ENCODE measurements around the gene ZNF280B. TPM values are rescaled to one million over a fixed set of nuclear protein-coding genes. Genes with fewer than 3 reads are reported as not detected.

The ZNF280B gene
- total and polyA plus RNA-seq, 10 of the 15 experiments (the other 5 are each of a cell fraction or from before 2014, with no cell fraction given) = 0.28 to 2.2 (median 1.1) TPM

DNA sequence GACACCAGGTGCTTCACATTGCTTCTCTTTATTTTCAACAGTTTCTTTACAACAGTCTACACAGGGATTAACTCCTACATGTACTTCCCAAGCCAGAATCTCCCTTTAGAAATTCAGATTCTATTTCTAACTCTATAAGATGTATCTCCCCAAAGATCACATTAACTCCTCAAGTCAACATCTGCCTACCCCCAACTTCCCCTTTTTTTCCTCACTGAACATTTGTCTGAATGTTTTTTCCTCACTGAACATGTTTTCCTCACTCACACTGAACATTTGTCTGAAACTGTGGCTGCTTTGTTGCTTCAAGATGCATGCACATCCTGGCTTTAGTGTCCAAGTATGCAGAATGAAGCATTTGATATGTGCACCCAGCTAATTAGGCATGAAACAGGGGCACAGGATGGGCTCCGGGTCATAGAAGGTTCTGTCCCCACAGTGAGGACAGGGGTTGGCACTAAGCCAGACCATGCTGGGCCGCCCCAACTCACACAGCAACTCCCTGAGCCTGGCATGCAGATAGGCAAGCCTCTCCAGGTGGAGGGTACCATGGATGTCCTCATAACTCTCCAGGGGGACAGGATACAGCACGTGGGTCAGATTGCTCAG is 39.3 kb upstream of the ZNF280B start:
- H3K36me3 ChIP-seq (ENCODE audit: control insufficient read depth in 2 of 2, insufficient read depth in 2 of 2, low read length in 1 of 2) = no peaks in the 10 kb centered on the region
- no peaks in the 10 kb centered on the region for H3K79me2 ChIP-seq (ENCODE audit: control insufficient read depth, insufficient read depth, low read length)
- SMC1A ChIA-PET (ENCODE audit: uncharacterized antibody, unreplicated experiment) = no interaction called here
- TF ChIP-seq KLF5 (IDR thresholded peaks at IDR 0.05; ENCODE audit: partially characterized antibody) = no peak
- no peak for TF ChIP-seq NRF1 (conservative IDR thresholded peaks at IDR 0.05; ENCODE audit: low read depth, low read length)
- TF ChIP-seq SREBF1 (IDR thresholded peaks at IDR 0.05; ENCODE audit: low read length) = no peak
- TF ChIP-seq ATF7 (IDR thresholded peaks at IDR 0.05; ENCODE audit: low read depth) = no peak
- TF ChIP-seq PAX8 (IDR thresholded peaks at IDR 0.05) = no peak
- no peak for TF ChIP-seq BMI1 (IDR thresholded peaks at IDR 0.05; ENCODE audit: borderline replicate concordance)
- no peak for TF ChIP-seq WRNIP1 (IDR thresholded peaks at IDR 0.05; ENCODE audit: borderline replicate concordance, low read depth, low read length)
- no peak for TF ChIP-seq SIX5 (IDR thresholded peaks at IDR 0.05; ENCODE audit: low read depth, low read length, severe bottlenecking)
- TF ChIP-seq MLLT1 (IDR thresholded peaks at IDR 0.05) = no peak
- no peak for TF ChIP-seq MEF2A (IDR thresholded peaks at IDR 0.05; ENCODE audit: insufficient read depth, low read depth, low read length)
- TF ChIP-seq ZNF207 (IDR thresholded peaks at IDR 0.05; ENCODE audit: borderline replicate concordance) = no peak
- no peak for TF ChIP-seq E4F1 (IDR thresholded peaks at IDR 0.05; ENCODE audit: borderline replicate concordance, partially characterized antibody)
- TF ChIP-seq NFYB (IDR thresholded peaks at IDR 0.05; ENCODE audit: insufficient read depth, low read depth, low read length) = no peak
- no peak for TF ChIP-seq MAX (IDR thresholded peaks at IDR 0.05; ENCODE audit: low read depth, low read length)
- TF ChIP-seq YBX1 (IDR thresholded peaks at IDR 0.05) = no peak
- TF ChIP-seq EED (IDR thresholded peaks at IDR 0.05; ENCODE audit: low read depth) = no peak
- TF ChIP-seq EZH2 (IDR thresholded peaks at IDR 0.05; ENCODE audit: borderline replicate concordance, control insufficient read depth, low read depth, low read length) = no peak
- RAD21 ChIA-PET (ENCODE audit: unreplicated experiment) = no interaction called here
- intact Hi-C loops (cut with micrococcal nuclease; ENCODE audit: unreplicated experiment) (no loop called here), in situ Hi-C loops (cut with MboI) (no loop called here)
- H3K9me3 ChIP-seq (replicated peaks; ENCODE audit: control insufficient read depth, insufficient read depth, low read length) = no peaks in the 10 kb centered on the region
- 2% methylated on average over 3 of the region's 3 CpGs for WGBS (ENCODE audit: insufficient coverage, insufficient replicate concordance, low lambda C conversion rate, missing lambda C conversion rate)
- CTCF ChIA-PET = interaction anchor here (1.4 kb wide), 1 partner anchor 82 kb away, joined by 3 read pairs; no protein-coding TSS in a partner anchor
- DNase-seq (ENCODE audit: low read depth, low spot score) (no peak), FAIRE-seq (no peak), ATAC-seq (no peak)
- H3K4me2 ChIP-seq (ENCODE audit: control insufficient read depth, insufficient read depth) = no peak overlapping the region
- no peaks in the 10 kb centered on the region for H4K20me1 ChIP-seq (ENCODE audit: control insufficient read depth, insufficient read depth)
- BruUV-seq (replicated peaks) = no TSS peak
- H3K4me1 ChIP-seq (ENCODE audit: control insufficient read depth, insufficient read depth, low read length) = no peaks in the 10 kb centered on the region
- no peak overlapping the region for H2AFZ ChIP-seq (ENCODE audit: control insufficient read depth, low read depth, low read length)
- POLR2A ChIA-PET = no interaction called here
- H3K9ac ChIP-seq (ENCODE audit: control insufficient read depth, insufficient read depth, low read length) = no peak overlapping the region
- H3K4me3 ChIP-seq = no peak overlapping the region
- no peaks in the 10 kb centered on the region for H3K27me3 ChIP-seq (replicated peaks in 1 of 2; ENCODE audit: control insufficient read depth in 2 of 2, insufficient read depth in 2 of 2, low read length in 1 of 2)
- H3K27ac ChIP-seq (ENCODE audit: control insufficient read depth, insufficient read depth) = no peak overlapping the region

Data from GM12878 (cell line).